ENCODE results near the gene SLC22A23. TPM values are rescaled to one million over a fixed set of nuclear protein-coding genes. Genes with fewer than 3 reads are reported as not detected.

Gene SLC22A23
- total and polyA plus RNA-seq, 4 donors, result 4.9 to 45.4 (median 19.7) TPM

- DNase-seq (ENCODE audit: low spot score), result no peak
- WGBS, result 89% methylated on average over 7 of the region's 7 CpGs
- TF ChIP-seq GABPA (IDR thresholded peaks at IDR 0.05 in 1 of 2, conservative IDR thresholded peaks at IDR 0.05 in 1 of 2) (no peak), ATF3 (IDR thresholded peaks at IDR 0.05) (no peak), YY1 (IDR thresholded peaks at IDR 0.05) (no peak), EGR1 (IDR thresholded peaks at IDR 0.05; ENCODE audit: low read depth in 2 of 2) (no peak), TAF1 (conservative IDR thresholded peaks at IDR 0.05) (no peak)
- H3K27ac ChIP-seq (ENCODE audit: low read depth in 1 of 2, low read length in 2 of 2), result no peak overlapping the region
- H3K9me3 ChIP-seq (ENCODE audit: control insufficient read depth in 4 of 4, low read length in 3 of 4), result no peaks in the 10 kb centered on the region
- H3K4me1 ChIP-seq (ENCODE audit: control insufficient read depth in 4 of 4, insufficient read depth in 4 of 4, low read length in 3 of 4), result peaks cover 2 to 14% (median 9%) of the 10 kb centered on the region in 4 donors
- no peaks in the 10 kb centered on the region for H3K27me3 ChIP-seq (ENCODE audit: control insufficient read depth in 4 of 4, insufficient read depth in 4 of 4, low read length in 3 of 4)
- no peak overlapping the region for H3K9ac ChIP-seq (ENCODE audit: low read depth in 1 of 2, low read length in 2 of 2)
- H3K4me3 ChIP-seq (ENCODE audit: low read depth in 1 of 3, low read length in 3 of 3), result no peak overlapping the region
- H3K36me3 ChIP-seq (ENCODE audit: control insufficient read depth in 4 of 4, insufficient read depth in 3 of 4, low read depth in 1 of 4, low read length in 3 of 4), result peaks cover 0 to 16% (median 12%) of the 10 kb centered on the region in 4 donors
Measured at GRCh38 chr6:3291987-3292386, 164.9 kb downstream of the SLC22A23 start.

- TF ChIP-seq HNF4G (IDR thresholded peaks at IDR 0.05), result no peak
- TF ChIP-seq FOXA1 (IDR thresholded peaks at IDR 0.05), result no peak
- no peak for TF ChIP-seq TAF1 (conservative IDR thresholded peaks at IDR 0.05)
- TF ChIP-seq NR2F2 (IDR thresholded peaks at IDR 0.05), result no peak
- TF ChIP-seq GABPA (IDR thresholded peaks at IDR 0.05 in 1 of 2, conservative IDR thresholded peaks at IDR 0.05 in 1 of 2), result no peak
- TF ChIP-seq RXRA (IDR thresholded peaks at IDR 0.05), result no peak
- TF ChIP-seq SP1 (IDR thresholded peaks at IDR 0.05), result no peak
- TF ChIP-seq JUND (IDR thresholded peaks at IDR 0.05), result no peak
- no peak for TF ChIP-seq FOXA2 (IDR thresholded peaks at IDR 0.05)
- no peak for TF ChIP-seq YY1 (IDR thresholded peaks at IDR 0.05)
- H3K27ac ChIP-seq (ENCODE audit: low read depth in 1 of 2, low read length in 2 of 2), result no peak overlapping the region
- no peak overlapping the region for H3K9ac ChIP-seq (ENCODE audit: low read depth in 1 of 2, low read length in 2 of 2)
- no peaks in the 10 kb centered on the region for H3K27me3 ChIP-seq (ENCODE audit: control insufficient read depth in 4 of 4, insufficient read depth in 4 of 4, low read length in 3 of 4)
- peaks cover 2 to 8% (median 7%) of the 10 kb centered on the region in 4 donors for H3K4me1 ChIP-seq (ENCODE audit: control insufficient read depth in 4 of 4, insufficient read depth in 4 of 4, low read length in 3 of 4)
- 94% methylated on average over 4 of the region's 4 CpGs for WGBS
- no peak overlapping the region for H3K4me3 ChIP-seq (ENCODE audit: low read depth in 1 of 3, low read length in 3 of 3)
- H3K36me3 ChIP-seq (ENCODE audit: control insufficient read depth in 4 of 4, insufficient read depth in 3 of 4, low read depth in 1 of 4, low read length in 3 of 4), result peaks cover 0 to 20% (median 15%) of the 10 kb centered on the region in 4 donors
- no peak for DNase-seq (ENCODE audit: low spot score)
- no peaks in the 10 kb centered on the region for H3K9me3 ChIP-seq (ENCODE audit: control insufficient read depth in 4 of 4, low read length in 3 of 4)
Measured at GRCh38 chr6:3291346-3291745, 165.5 kb downstream of the SLC22A23 start.

GRCh38 chr6:3290931-3291211, 166.0 kb downstream of the SLC22A23 start:
- H3K27ac ChIP-seq (ENCODE audit: low read depth in 1 of 2, low read length in 2 of 2), result no peak overlapping the region
- peaks cover 0 to 20% (median 15%) of the 10 kb centered on the region in 4 donors for H3K36me3 ChIP-seq (ENCODE audit: control insufficient read depth in 4 of 4, insufficient read depth in 3 of 4, low read depth in 1 of 4, low read length in 3 of 4)
- 93% methylated on average over 11 of the region's 11 CpGs for WGBS
- H3K27me3 ChIP-seq (ENCODE audit: control insufficient read depth in 4 of 4, insufficient read depth in 4 of 4, low read length in 3 of 4), result no peaks in the 10 kb centered on the region
- no peak overlapping the region for H3K4me3 ChIP-seq (ENCODE audit: low read depth in 1 of 3, low read length in 3 of 3)
- peaks cover 2 to 4% (median 3%) of the 10 kb centered on the region in 4 donors for H3K4me1 ChIP-seq (ENCODE audit: control insufficient read depth in 4 of 4, insufficient read depth in 4 of 4, low read length in 3 of 4)
- no peak for TF ChIP-seq RXRA (IDR thresholded peaks at IDR 0.05)
- TF ChIP-seq RAD21 (IDR thresholded peaks at IDR 0.05), result no peak
- no peak for TF ChIP-seq TAF1 (conservative IDR thresholded peaks at IDR 0.05)
- no peak for TF ChIP-seq JUND (IDR thresholded peaks at IDR 0.05)
- TF ChIP-seq FOXA1 (IDR thresholded peaks at IDR 0.05), result no peak
- no peak for TF ChIP-seq REST (IDR thresholded peaks at IDR 0.05)
- no peak for TF ChIP-seq HNF4G (IDR thresholded peaks at IDR 0.05)
- no peak for TF ChIP-seq GABPA (IDR thresholded peaks at IDR 0.05 in 1 of 2, conservative IDR thresholded peaks at IDR 0.05 in 1 of 2)
- no peak for TF ChIP-seq YY1 (IDR thresholded peaks at IDR 0.05)
- TF ChIP-seq ZBTB33 (IDR thresholded peaks at IDR 0.05), result no peak
- TF ChIP-seq FOXA2 (IDR thresholded peaks at IDR 0.05), result no peak
- TF ChIP-seq SP1 (IDR thresholded peaks at IDR 0.05), result no peak
- TF ChIP-seq NR2F2 (IDR thresholded peaks at IDR 0.05), result no peak
- H3K9ac ChIP-seq (ENCODE audit: low read depth in 1 of 2, low read length in 2 of 2), result no peak overlapping the region
- no peaks in the 10 kb centered on the region for H3K9me3 ChIP-seq (ENCODE audit: control insufficient read depth in 4 of 4, low read length in 3 of 4)
- no peak for DNase-seq (ENCODE audit: low spot score)
